ENCODE data around the gene BST1. TPM values are rescaled to one million over a fixed set of nuclear protein-coding genes. Genes with fewer than 3 reads are reported as not detected.
"Not testable (repeated sequence)": the region's sequence is repeated elsewhere in the genome, so short reads cannot be mapped to it uniquely, and the experiment has no call there.

BST1 gene
- total and polyA plus RNA-seq, 12 donors = 1.3 to 5.7 (median 3.0) TPM

DNA sequence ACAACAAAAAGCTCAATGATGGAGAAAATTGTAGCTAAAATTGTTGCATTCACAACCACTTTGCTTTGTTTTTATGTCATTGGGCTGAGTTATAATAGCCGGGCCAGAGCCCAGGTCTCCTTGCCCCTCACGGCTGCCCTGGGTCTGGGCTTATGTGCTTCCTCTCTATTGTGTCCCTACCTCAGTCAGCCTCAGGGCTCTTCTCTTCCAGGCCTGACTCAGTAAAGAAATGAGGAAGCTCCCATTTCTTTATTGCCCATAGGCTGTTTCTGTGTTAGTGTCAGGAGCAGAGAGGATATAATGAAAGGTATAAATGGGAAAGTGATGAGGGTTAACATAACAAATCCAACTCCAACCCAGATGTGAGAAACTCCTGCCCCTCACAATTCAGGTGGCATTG, 18.0 kb downstream of the BST1 start:
- Histone ChIP-seq H3K27ac (no peak overlapping the region), H3K9me3 (no peaks in the 10 kb centered on the region), H3K36me3 (peaks cover 0 to 29% (median 0%) of the 10 kb centered on the region in 9 donors), H3K27me3 (no peaks in the 10 kb centered on the region), H3K4me3 (no peak overlapping the region), H3K4me1 (peaks cover 0 to 21% (median 0%) of the 10 kb centered on the region in 9 donors)
- DNase-seq (no peak), ATAC-seq (no peak)
- 94 to 97% methylated on average over 2 of the region's 2 CpGs for WGBS, 2 donors
- TF ChIP-seq, protein P1, sequence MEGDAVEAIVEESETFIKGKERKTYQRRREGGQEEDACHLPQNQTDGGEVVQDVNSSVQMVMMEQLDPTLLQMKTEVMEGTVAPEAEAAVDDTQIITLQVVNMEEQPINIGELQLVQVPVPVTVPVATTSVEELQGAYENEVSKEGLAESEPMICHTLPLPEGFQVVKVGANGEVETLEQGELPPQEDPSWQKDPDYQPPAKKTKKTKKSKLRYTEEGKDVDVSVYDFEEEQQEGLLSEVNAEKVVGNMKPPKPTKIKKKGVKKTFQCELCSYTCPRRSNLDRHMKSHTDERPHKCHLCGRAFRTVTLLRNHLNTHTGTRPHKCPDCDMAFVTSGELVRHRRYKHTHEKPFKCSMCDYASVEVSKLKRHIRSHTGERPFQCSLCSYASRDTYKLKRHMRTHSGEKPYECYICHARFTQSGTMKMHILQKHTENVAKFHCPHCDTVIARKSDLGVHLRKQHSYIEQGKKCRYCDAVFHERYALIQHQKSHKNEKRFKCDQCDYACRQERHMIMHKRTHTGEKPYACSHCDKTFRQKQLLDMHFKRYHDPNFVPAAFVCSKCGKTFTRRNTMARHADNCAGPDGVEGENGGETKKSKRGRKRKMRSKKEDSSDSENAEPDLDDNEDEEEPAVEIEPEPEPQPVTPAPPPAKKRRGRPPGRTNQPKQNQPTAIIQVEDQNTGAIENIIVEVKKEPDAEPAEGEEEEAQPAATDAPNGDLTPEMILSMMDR (IDR thresholded peaks at IDR 0.05) = no peak
- intact Hi-C loops (cut with DNase I) = no loop called here

DNA sequence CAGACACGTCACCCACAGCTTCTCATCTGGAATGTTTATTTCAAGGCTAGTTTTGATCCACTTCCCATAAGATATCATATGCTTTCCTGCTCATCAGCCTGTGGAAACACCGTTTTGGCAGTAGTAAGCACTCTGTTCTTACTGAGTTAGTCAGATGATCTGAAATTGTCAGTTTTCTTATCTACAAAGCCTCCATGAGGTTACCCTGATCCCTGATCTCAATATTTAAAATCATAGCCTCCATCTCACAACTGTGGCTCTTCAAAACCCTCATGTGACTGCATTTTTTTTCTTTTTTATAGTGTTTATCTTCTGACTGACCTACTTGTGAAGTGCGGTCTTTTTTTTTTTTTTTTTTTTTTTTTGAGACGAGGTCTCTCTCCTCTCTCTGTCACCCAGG, 22.7 kb downstream of the BST1 start:
- Histone ChIP-seq H3K9me3 (no peaks in the 10 kb centered on the region), H3K27me3 (no peaks in the 10 kb centered on the region), H3K27ac (no peak overlapping the region), H3K4me1 (peaks cover 0 to 5% (median 0%) of the 10 kb centered on the region in 9 donors), H3K36me3 (peaks cover 0 to 28% (median 0%) of the 10 kb centered on the region in 9 donors), H3K4me3 (no peak overlapping the region)
- ATAC-seq = no peak
- DNase-seq = no peak
- intact Hi-C loops (cut with DNase I) = loop anchor here in 5 of 10 donors (5.0 kb wide), 4 partner anchors 157 to 277 kb away; no protein-coding TSS in a partner anchor
- WGBS, 2 donors = 50 to 60% methylated on average over 4 of the region's 4 CpGs
- TF ChIP-seq, protein P1 (IDR thresholded peaks at IDR 0.05) = no peak

DNA sequence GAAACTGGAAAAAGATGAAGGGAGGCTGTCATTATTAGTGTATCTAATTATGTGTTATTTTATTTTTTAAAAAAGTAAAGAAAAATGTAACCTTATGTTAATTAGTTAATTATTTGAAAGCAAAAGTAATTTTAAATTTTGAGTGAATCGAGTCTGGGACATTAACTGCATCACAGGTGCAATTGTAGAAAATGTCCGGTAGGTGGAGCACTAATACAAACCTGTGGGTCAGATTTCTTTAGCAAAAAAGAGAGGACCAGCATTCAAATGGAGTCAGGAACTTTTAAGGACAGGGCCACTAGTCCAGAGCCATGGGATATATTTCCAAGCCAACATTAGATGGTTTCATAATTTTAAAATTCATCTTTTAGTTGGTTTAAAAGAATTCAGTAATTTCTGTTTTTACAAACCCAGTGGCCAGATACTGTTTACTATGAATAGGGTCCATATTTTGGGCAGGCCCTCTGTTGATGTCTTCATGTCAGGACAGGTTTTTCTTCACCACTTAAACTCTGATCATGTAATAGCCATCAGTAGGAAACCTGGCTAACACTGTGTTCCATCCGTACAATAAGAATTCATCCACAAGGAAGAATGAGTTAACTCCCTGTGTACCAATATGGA, 27.2 kb downstream of the BST1 start:
- peak in 1 of 2 donors; percentile 15 for DNase-seq
- H3K36me3 ChIP-seq = peaks cover 0 to 9% (median 0%) of the 10 kb centered on the region in 9 donors
- WGBS, 2 donors = 11 to 14% methylated on average over 3 of the region's 3 CpGs

DNA sequence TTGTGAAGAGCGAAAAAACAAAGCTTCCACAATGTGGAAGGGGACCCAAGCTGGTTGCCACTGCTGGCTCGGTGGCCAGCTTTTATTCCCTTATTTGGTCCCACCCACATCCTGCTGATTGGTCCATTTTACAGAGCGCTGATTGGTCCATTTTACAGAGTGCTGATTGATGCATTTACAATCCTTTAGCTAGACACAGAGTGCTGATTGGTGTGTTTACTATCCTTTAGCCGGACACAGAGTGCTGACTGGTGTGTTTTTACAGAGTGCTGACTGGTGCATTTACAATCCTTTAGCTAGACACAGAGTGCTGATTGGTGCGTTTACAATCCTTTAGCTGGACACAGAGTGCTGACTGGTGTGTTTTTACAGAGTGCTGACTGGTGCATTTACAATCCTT, 30.2 kb downstream of the BST1 start:
- not testable (repeated sequence) for H3K4me1 ChIP-seq, H3K36me3 ChIP-seq, H3K9me3 ChIP-seq, ATAC-seq, H3K4me3 ChIP-seq, DNase-seq, H3K27me3 ChIP-seq, H3K27ac ChIP-seq
- intact Hi-C loops (cut with DNase I) = loop anchor here in 7 of 10 donors (5.0 to 10.0 kb wide), 7 partner anchors 49 to 272 kb away; no protein-coding TSS in a partner anchor
- 73 to 76% methylated on average over 5 of the region's 5 CpGs for WGBS, 2 donors

More for the DNA sequence above, 27.2 kb downstream of the BST1 start:
- ATAC-seq = peak in 5 of 8 donors; percentile 33 to 72 (median 62)
- TF ChIP-seq, protein P1 (IDR thresholded peaks at IDR 0.05) = peak; percentile 79 to 93 (median 90)
- H3K9me3 ChIP-seq = no peaks in the 10 kb centered on the region
- H3K4me3 ChIP-seq = no peak overlapping the region
- intact Hi-C loops (cut with DNase I) = loop anchor here in 9 of 10 donors (2.0 to 10.0 kb wide), 12 partner anchors 52 to 275 kb away; no protein-coding TSS in a partner anchor
- H3K27ac ChIP-seq = no peak overlapping the region
- peaks cover 0 to 3% (median 0%) of the 10 kb centered on the region in 9 donors for H3K4me1 ChIP-seq
- H3K27me3 ChIP-seq = no peaks in the 10 kb centered on the region

DNA sequence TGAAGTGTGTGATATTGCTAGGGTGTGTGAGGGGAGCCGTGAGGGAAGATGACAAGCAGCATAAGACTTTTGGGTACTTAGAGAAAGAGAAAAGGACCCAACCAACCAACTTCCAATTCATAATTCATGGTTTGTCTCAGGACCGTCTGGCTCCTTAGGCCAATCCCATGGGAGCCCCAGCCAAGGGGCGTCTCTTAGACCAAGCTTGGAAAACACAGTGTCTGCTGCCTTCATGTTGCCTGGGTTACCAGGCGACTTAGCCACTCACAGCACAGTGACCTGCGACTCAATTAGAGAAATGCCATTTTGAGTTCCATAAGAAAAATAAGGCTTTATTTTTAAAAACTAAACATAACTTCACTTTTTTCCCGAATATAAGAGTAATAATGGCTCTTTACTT, 32.7 kb downstream of the BST1 start:
- Histone ChIP-seq H3K9me3 (no peaks in the 10 kb centered on the region), H3K27me3 (no peaks in the 10 kb centered on the region), H3K4me1 (no peaks in the 10 kb centered on the region), H3K4me3 (no peak overlapping the region), H3K36me3 (no peaks in the 10 kb centered on the region), H3K27ac (no peak overlapping the region)
- no peak for DNase-seq
- 78 to 84% methylated on average over 6 of the region's 6 CpGs for WGBS, 2 donors
- intact Hi-C loops (cut with DNase I) = loop anchor here in 3 of 10 donors (10.0 kb wide), 3 partner anchors 139 to 269 kb away; no protein-coding TSS in a partner anchor
- TF ChIP-seq, protein P1 (IDR thresholded peaks at IDR 0.05) = no peak
- no peak for ATAC-seq
